IPS-NIHi7 (cell line): ENCODE measurements around the gene SLIT3.

Experiments
- DNase-seq: peaks from one replicate; pipeline ENCODE4 v3.0.0; 2012; ENCODE audit warnings: mixed read lengths; ENCODE audit errors: extremely low spot score

Gene SLIT3

DNA sequence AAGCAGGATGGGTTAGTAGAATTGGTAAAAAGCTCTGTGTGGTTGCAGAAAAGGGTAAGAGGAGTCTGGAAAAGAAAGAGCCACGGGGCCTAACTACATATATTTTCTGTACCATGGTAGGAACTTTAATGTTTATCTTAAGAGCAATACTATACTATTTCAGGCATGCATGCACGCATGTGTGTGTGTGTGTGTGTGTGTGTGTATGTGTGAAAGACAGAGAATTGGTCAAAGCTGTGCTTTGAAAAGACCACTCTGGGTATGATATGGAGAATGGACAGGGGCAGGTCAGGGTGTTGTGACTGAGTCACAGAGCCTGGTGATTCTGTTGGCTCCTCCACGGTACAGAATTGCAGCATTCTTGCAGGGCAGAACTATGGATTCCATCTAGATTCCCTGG is 339.3 kb downstream of the SLIT3 start:
- DNase-seq, result no peak

DNA sequence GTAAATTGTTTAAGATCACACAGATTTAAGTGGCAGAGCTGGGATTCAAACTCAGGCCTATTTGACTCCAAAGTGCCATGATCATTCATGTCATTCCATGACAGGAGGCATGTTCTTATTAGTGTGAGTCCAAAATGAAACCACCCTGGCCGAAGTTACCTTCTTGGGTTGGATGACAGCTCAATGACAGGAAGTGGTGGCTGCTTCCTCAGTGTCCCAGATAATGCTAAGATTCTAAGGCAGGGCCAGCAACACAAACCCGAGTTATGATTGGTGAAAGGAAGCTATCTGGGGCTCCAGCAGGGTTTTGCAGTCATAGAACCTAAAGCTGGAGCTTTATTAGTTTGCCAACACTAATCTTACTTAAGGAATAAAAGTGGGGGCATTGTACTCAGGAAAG is 340.4 kb downstream of the SLIT3 start:
- DNase-seq, result no peak

- no peak for DNase-seq
These were observed 347.6 kb downstream of the SLIT3 start for GRCh38 chr5:168953351-168953750.

- no peak for DNase-seq
These were observed 348.7 kb downstream of the SLIT3 start for GRCh38 chr5:168952196-168952595.

- no peak for DNase-seq
These were observed 349.2 kb downstream of the SLIT3 start for GRCh38 chr5:168951769-168952168.

GRCh38 chr5:168951356-168951755 is 349.6 kb downstream of the SLIT3 start:
- DNase-seq, result no peak

DNA sequence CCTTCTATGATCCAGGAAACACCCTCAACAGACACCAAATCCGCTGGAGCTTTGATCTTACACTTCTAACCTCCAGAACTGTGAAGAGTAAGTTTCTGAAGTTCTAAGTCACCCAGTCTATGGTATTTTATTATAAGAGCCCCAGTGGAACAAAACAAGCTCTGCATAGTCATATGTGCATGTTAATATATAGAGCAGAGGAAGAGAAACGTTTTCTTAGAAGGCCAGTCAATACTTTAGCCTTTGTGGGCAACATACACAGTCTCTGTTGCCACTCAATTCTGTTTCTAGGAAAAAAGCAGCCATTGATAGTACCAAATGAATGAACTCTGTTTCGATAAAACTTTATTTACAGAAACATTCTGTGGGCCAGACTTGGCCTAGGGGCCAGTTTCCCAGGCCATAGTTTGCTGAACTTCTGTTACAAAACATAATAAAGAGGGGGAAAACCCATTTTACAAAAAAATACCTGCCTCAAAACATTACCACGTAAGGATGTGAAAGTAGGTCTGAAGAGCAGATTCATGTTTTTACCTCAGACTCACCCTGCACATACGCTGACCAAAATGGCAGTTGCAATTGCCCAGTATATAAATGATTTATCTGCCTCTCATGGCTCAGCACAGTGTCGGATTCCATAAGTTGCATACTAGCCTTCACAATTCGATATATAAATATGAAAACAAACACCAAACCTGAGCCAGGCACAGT is 350.5 kb downstream of the SLIT3 start:
- no peak for DNase-seq

GRCh38 chr5:168948746-168949145 is 352.2 kb downstream of the SLIT3 start:
- no peak for DNase-seq

- peak; percentile 78 for DNase-seq
These were observed 353.6 kb downstream of the SLIT3 start for GRCh38 chr5:168947212-168947868.

GRCh38 chr5:168946363-168946762 is 354.6 kb downstream of the SLIT3 start:
- DNase-seq, result peak; percentile 48

DNA sequence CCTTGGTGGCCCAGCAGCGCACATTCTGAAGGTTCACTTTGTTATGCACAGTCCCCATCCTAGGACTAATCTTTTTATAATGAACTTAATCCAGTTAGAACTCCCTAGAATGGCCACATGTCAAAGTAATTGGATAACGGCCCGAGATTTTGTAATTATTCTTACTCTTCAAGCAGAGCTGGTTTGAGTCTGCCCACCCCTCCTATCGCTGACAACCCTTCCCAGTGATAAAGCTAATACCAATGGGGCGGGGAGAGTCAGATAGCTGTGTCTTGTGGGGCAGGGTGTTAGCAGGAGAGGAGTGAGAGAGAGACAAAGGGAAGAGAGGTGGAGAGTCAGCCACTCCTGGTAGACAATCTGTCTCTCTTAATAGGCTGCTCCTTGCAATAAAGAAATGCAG is 356.9 kb downstream of the SLIT3 start:
- peak; percentile 31 for DNase-seq

DNA sequence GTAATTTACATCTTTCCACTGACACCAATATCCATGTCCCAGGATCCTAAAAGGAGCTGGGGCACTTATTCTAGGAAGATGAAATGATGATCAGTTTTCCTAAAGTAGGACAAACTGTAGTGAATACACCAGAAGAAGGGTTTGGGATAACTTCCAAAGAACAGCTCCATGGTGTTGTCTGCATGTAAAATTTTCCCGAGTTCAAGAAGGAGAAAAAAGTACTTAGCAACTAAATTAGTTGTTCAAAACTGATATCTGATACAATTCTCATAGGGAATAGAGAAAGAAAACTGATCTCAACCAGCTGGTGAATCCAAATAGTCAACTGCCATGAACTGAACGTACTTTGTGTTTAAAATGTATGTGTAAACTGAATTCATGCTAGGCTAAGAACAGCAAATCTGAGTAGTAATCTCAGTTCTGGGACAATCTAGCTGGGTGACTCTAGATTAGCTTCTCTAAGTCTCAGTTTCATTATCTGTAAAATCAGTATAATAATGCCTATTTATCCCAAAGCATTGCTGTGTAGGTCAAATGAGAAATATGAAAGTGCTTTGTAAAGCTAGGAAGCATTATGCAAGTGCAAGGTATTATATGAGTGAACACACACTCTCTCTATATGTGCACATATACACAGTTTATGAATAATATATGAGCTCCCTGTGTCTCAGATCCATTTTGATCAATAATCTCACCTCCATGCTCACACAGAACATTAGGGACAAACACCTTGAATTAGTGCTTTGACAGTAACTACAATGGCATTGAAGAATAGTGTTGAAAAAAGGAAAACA is 357.7 kb downstream of the SLIT3 start:
- DNase-seq, result no peak

GRCh38 chr5:168941901-168942300 is 359.0 kb downstream of the SLIT3 start:
- peak; percentile 55 for DNase-seq

- no peak for DNase-seq
These were observed 360.2 kb downstream of the SLIT3 start for GRCh38 chr5:168940712-168941111.

GRCh38 chr5:168939887-168940544 is 360.9 kb downstream of the SLIT3 start:
- DNase-seq, result no peak

DNA sequence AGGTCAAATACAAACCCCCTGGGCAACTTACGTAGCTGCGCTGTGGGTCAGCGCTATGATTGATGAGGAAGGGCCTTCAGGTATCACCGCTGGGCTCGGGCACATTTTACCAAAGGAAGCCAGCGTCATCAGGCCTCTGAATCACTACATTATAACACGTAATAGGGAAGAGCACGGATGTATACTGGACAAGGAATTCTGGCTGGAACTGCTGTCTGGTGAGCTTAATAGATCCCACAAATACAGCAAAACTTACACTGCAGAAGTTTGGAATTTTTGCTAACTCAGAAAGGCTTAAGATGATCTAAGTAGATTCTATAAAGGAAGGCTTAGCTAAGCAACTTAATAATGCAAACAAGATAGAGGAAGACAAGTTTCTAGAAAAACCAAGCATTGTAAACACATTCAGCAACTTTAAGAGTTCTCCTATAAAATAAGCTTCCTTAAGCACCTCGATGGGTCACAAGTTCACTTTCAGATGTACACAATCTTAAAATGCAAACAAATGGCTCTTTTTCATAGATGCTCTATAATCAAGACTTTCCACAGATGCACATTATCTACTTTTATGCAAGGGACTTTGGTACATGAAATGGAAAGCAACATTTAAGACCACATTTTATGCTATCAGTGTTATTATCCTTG is 361.7 kb downstream of the SLIT3 start:
- no peak for DNase-seq

DNA sequence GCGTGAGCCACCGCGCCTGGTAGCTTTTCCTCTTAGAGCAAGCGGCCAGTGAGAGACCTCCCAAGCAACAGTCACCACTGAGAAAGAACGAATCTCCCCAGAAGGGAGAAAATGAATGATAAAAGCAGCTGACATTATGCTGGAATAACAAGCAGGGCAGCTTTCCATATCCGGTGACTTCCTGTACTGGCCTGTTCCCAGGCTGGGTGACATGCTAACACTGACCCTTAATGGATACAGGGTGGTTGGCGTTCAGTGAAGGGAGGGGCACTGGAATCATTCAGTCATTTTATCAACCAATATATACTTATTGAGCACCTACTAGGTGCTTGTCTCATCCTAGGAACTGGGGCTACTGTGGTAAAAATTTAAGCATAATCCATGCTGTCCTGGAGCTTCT is 364.4 kb downstream of the SLIT3 start:
- DNase-seq, result no peak

DNA sequence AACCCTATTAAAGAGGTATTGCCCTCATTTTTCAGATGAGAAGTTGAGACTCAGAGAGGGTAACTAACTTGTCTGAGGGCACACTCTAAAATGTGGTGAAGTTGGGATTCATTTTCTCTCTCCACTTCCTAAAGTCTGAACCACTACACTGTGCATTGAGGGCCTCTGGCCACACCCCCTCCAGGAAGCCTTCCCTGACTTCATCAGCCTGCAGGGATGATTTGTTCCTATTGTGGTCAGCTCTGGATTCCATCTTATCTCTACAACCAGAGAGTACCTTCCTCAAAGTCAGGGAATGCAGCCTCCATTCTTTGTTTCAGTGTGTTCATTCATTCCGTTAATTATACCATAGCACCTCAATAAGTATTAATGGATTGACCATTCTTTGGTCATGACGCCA is 365.8 kb downstream of the SLIT3 start:
- no peak for DNase-seq

GRCh38 chr5:168934169-168934568 is 366.8 kb downstream of the SLIT3 start:
- DNase-seq, result no peak

DNA sequence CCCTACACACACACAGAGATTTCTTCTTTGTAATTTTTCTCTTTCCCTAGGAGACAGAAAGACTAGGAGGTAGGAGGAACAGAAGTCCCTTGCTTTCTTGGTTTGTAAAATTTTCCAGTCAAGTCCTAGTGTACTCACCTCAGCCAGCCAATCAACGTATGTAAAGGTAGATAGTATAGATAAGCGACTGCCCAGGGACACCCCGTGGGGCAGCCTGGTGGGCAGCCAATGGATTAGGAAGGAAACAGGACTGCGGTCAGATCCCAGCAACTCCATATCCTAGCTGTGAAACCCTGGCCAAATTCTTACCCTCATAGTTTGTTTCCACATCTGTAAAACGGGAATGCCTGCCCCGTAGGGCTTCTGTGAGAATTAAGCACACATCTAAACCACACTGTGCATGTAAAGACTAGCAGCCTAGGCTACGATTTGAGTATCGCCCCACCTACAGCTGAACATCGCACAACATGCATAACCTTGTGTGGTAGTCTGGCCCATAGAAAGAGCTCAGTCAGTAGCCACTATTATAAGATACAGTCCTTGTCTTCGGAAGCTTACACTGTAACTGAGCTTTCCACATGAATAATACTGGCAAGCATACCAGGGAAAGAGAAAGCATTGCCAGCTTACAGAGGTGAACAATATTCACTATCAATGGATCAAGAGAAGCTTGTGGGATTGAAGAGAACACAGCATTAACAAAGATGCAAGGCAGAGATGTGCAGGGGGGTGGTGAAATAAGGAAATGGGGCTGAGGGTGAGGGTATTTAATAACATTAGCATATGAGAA is 368.3 kb downstream of the SLIT3 start:
- peak; percentile 26 for DNase-seq
